GM23248 (cell line): ENCODE data around the gene CELSR1.

Experiments
- EZH2 ChIP-seq: fragments of 200-600 bp; sonication (generic); IDR thresholded peaks from 2 replicates; pipeline ENCODE4 v1.6.1; 2018; ENCODE audit warnings: antibody characterized with exemption, mild to moderate bottlenecking; ENCODE audit not compliant: insufficient read depth, poor library complexity, severe bottlenecking
- EZH2phosphoT487 ChIP-seq: fragments of 200-600 bp; sonication (generic); IDR thresholded peaks from 2 replicates; pipeline ENCODE4 v1.6.1; 2018; ENCODE audit warnings: antibody characterized with exemption, moderate library complexity, mild to moderate bottlenecking, low read depth; ENCODE audit not compliant: insufficient read depth

DNA sequence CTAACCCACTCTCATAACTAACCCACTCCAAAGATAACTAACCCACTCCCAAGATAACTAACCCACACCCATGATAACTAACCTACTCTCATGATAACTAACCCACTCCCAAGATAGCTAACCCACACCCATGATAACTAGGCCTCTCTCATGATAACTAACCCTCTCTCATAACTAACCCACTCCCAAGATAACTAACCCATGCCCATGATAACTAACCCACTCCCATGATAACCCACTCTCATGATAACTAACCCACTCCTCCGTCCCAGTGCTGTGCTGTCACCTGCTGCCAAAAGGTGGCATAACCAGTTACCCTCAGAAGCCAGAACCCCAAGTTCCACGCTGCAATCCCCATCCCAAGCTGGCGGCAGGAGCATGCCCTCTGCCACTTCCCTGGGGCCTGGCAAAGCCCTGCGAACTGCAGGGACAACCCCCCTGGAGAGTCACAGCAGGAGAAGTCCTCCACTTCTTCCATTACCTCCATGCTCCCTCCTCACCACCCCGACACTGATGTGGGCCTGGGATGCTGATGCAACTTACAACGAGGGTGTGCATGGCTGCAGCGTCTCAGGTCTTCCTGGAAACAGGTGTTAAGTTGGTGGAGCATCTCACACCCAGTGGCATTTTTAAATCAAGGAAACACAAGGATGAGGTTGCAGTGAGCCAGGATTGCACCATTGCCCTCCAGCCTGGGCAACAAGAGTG lies 30.8 kb upstream of the CELSR1 start:
- TF ChIP-seq EZH2phosphoT487, result no peak
- TF ChIP-seq EZH2, result no peak
